Esophagus muscularis mucosa (tissue), 4 donors: Measurements from ENCODE around the gene PTPRK. TPM values are rescaled to one million over a fixed set of nuclear protein-coding genes. Genes with fewer than 3 reads are reported as not detected.

ENCODE experiments used
- DNase-seq: peaks from one replicate; pipeline ENCODE4 v3.0.0-alpha.2; 2017; ENCODE audit errors: extremely low spot score
- H3K27ac ChIP-seq, 4 donors: fragments of 200-600 bp; sonication (generic); replicated peaks in 1 of 4; 1 replicate in 3 of 4; 2 replicates in 1 of 4; pipeline ENCODE4 v1.5.1; 2016 to 2019; ENCODE audit warnings: mild to moderate bottlenecking in 1 of 4
- H3K27me3 ChIP-seq, 4 donors: fragments of 200-600 bp; sonication (generic); one replicate each; pipeline versions ENCODE4 v1.5.1 to v1.6.0; 2016 to 2019
- H3K36me3 ChIP-seq, 4 donors: fragments of 200-600 bp; sonication (generic); one replicate each; pipeline ENCODE4 v1.5.1; 2016 to 2019
- H3K4me1 ChIP-seq, 4 donors: fragments of 200-600 bp; sonication (generic); one replicate each; pipeline ENCODE4 v1.5.1; 2016 to 2019
- H3K4me3 ChIP-seq, 4 donors: fragments of 200-600 bp; sonication (generic); 1 replicate in 2 of 4; 2 replicates in 2 of 4; pipeline ENCODE4 v1.5.1; 2016 to 2019; ENCODE audit warnings: mild to moderate bottlenecking in 4 of 4, moderate library complexity in 1 of 4
- H3K9me3 ChIP-seq, 4 donors: fragments of 200-600 bp; sonication (generic); 1 replicate in 3 of 4; 2 replicates in 1 of 4; pipeline ENCODE4 v1.5.1; 2016 to 2019
- CTCF ChIP-seq, 3 experiments: fragments of 200-600 bp in 2 of 3; fragments of 450-650 bp in 1 of 3; sonication (generic) in 2 of 3; IDR thresholded peaks; one replicate each; pipeline ENCODE4 v1.5.1; 2017 to 2019; ENCODE audit warnings: antibody characterized with exemption in 3 of 3, mild to moderate bottlenecking in 2 of 3, moderate library complexity in 1 of 3
- EP300 ChIP-seq: sonication (generic); formaldehyde crosslinking; IDR thresholded peaks from one replicate; pipeline ENCODE4 v1.6.1; 2017; ENCODE audit warnings: antibody characterized with exemption
- POLR2A ChIP-seq: fragments of 450-650 bp; IDR thresholded peaks from one replicate; pipeline ENCODE4 v1.6.1; 2017; ENCODE audit warnings: antibody characterized with exemption, moderate library complexity, mild to moderate bottlenecking, low read depth
- POLR2AphosphoS5 ChIP-seq, 2 donors: sonication (generic); formaldehyde crosslinking; IDR thresholded peaks; one replicate each; pipeline ENCODE4 v1.6.1; 2017; ENCODE audit warnings: antibody characterized with exemption in 2 of 2
- WGBS: methylation state at CpG from one replicate; pipeline ENCODE4 v1.1.5; 2018; 5-methylcytosine and 5-hydroxymethylcytosine counted together
- intact Hi-C: fragments of 100-400 bp; cut with DNase I; formaldehyde crosslinking; loops from one replicate; pipeline ENCODE4 v1.15.1; 2023
- total RNA-seq, 4 donors: library from RNA; depleted of rRNA; stranded (reverse); fragments of >200 nt; gene quantifications; one replicate each; pipeline versions ENCODE4 v1.1.0 to v1.2.1, GENCODE V29; 2016

PTPRK gene
- total RNA-seq, 4 donors from 2014 or later: 36.8 to 53.1 (median 43.8) TPM

GRCh38 chr6:128465368-128466343, 54.7 kb downstream of the PTPRK start:
- Histone ChIP-seq H3K27ac (no peak overlapping the region), H3K36me3 (no peaks in the 10 kb centered on the region), H3K27me3 (no peaks in the 10 kb centered on the region), H3K4me3 (no peak overlapping the region), H3K4me1 (peaks cover 9 to 22% (median 17%) of the 10 kb centered on the region in 4 donors), H3K9me3 (no peaks in the 10 kb centered on the region)
- intact Hi-C loops: no loop called here
- WGBS: 82% methylated on average over 2 of the region's 2 CpGs
- no peak for TF ChIP-seq POLR2A
- TF ChIP-seq CTCF (IDR thresholded peaks at IDR 0.05): no peak
- TF ChIP-seq POLR2AphosphoS5 (IDR thresholded peaks at IDR 0.05): no peak
- TF ChIP-seq EP300: no peak
- no peak for DNase-seq

DNA sequence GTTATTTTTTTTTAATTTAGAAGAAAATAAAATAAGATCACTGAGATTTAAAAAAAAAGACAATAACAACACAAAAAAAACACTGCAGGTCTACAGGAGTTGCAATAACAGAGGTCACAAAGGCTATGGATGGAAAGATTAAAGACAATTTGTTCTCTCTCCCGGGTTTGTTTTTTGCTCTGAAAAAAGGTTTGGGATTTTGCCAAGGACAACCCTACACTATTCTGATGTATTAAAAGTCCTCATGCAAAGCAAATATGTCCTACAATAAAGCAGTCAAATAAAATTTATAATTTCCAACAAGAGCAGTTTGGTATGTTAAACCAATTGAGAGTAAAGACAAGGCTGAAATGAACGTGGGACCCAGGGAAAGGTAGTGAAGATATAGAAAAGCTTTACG, 55.6 kb downstream of the PTPRK start:
- H3K36me3 ChIP-seq: no peaks in the 10 kb centered on the region
- no peak overlapping the region for H3K27ac ChIP-seq
- H3K4me1 ChIP-seq: peaks cover 9 to 22% (median 17%) of the 10 kb centered on the region in 4 donors
- DNase-seq: no peak
- no peaks in the 10 kb centered on the region for H3K27me3 ChIP-seq
- WGBS: 62% methylated on average over 3 of the region's 3 CpGs
- no peak overlapping the region for H3K4me3 ChIP-seq
- intact Hi-C loops: no loop called here
- no peaks in the 10 kb centered on the region for H3K9me3 ChIP-seq
- TF ChIP-seq EP300: no peak
- TF ChIP-seq POLR2AphosphoS5 (IDR thresholded peaks at IDR 0.05): no peak
- TF ChIP-seq CTCF (IDR thresholded peaks at IDR 0.05): no peak
- no peak for TF ChIP-seq POLR2A

GRCh38 chr6:128463942-128464341, 56.5 kb downstream of the PTPRK start:
- TF ChIP-seq CTCF (IDR thresholded peaks at IDR 0.05): no peak
- no peak for TF ChIP-seq POLR2A
- no peak for TF ChIP-seq POLR2AphosphoS5 (IDR thresholded peaks at IDR 0.05)
- no peak for TF ChIP-seq EP300
- no peak overlapping the region for H3K27ac ChIP-seq
- no peaks in the 10 kb centered on the region for H3K36me3 ChIP-seq
- 69% methylated on average over 7 of the region's 7 CpGs for WGBS
- H3K4me1 ChIP-seq: peaks cover 9 to 22% (median 17%) of the 10 kb centered on the region in 4 donors
- no peak overlapping the region for H3K4me3 ChIP-seq
- H3K9me3 ChIP-seq: no peaks in the 10 kb centered on the region
- intact Hi-C loops: no loop called here
- H3K27me3 ChIP-seq: no peaks in the 10 kb centered on the region
- no peak for DNase-seq

GRCh38 chr6:128461501-128461900, 58.9 kb downstream of the PTPRK start:
- no peaks in the 10 kb centered on the region for H3K9me3 ChIP-seq
- DNase-seq: no peak
- 80% methylated on average over 3 of the region's 3 CpGs for WGBS
- H3K27ac ChIP-seq: no peak overlapping the region
- intact Hi-C loops: no loop called here
- peaks cover 12 to 22% (median 17%) of the 10 kb centered on the region in 4 donors for H3K4me1 ChIP-seq
- no peaks in the 10 kb centered on the region for H3K27me3 ChIP-seq
- no peaks in the 10 kb centered on the region for H3K36me3 ChIP-seq
- TF ChIP-seq EP300 (no peak), POLR2AphosphoS5 (IDR thresholded peaks at IDR 0.05) (no peak), POLR2A (no peak), CTCF (IDR thresholded peaks at IDR 0.05) (no peak)
- H3K4me3 ChIP-seq: no peak overlapping the region
